DLD1 (cell line): ENCODE measurements around the gene ANKRD6.

Source experiments
- in situ Hi-C: cut with HindIII; loops from 2 replicates; pipeline ENCODE4 v1.10.0; 2017; ENCODE audit warnings: low sequenced_read_pairs

Gene ANKRD6

GRCh38 chr6:89412071-89413005 is 20.6 kb upstream of the ANKRD6 start, which contains the start of gene RRAGD:
TSS of gene RRAGD (minus strand) at chr6:89412273. CDS start at chr6:89411993, 280 bp downstream.
- in situ Hi-C loops = no loop called here

- in situ Hi-C loops = no loop called here
Observed at GRCh38 chr6:89413006-89413400, 19.9 kb upstream of the ANKRD6 start.

- in situ Hi-C loops = no loop called here
Observed at GRCh38 chr6:89414215-89414614, 18.7 kb upstream of the ANKRD6 start.

GRCh38 chr6:89415185-89415584 is 17.8 kb upstream of the ANKRD6 start:
- in situ Hi-C loops = no loop called here

GRCh38 chr6:89416796-89417195 is 16.2 kb upstream of the ANKRD6 start:
- in situ Hi-C loops = no loop called here

- in situ Hi-C loops = loop anchor here (10.0 kb wide), 1 partner anchor 54 kb away; no protein-coding TSS in a partner anchor
Observed at GRCh38 chr6:89430201-89430962, 2.6 kb upstream of the ANKRD6 start.

- in situ Hi-C loops = loop anchor here (10.0 kb wide), 1 partner anchor 51 kb away; no protein-coding TSS in a partner anchor
Observed at GRCh38 chr6:89433252-89434149, 549 bp downstream of the ANKRD6 start.

GRCh38 chr6:89434150-89434499 is 1.2 kb downstream of the ANKRD6 start:
- in situ Hi-C loops = loop anchor here (10.0 kb wide), 1 partner anchor 51 kb away; no protein-coding TSS in a partner anchor

- in situ Hi-C loops = loop anchor here (10.0 kb wide), 1 partner anchor 50 kb away; no protein-coding TSS in a partner anchor
Observed at GRCh38 chr6:89434954-89435353, 2.0 kb downstream of the ANKRD6 start.

GRCh38 chr6:89436226-89436625 is 3.3 kb downstream of the ANKRD6 start:
- in situ Hi-C loops = loop anchor here (10.0 kb wide), 1 partner anchor 49 kb away; no protein-coding TSS in a partner anchor

GRCh38 chr6:89438248-89438647 is 5.3 kb downstream of the ANKRD6 start:
- in situ Hi-C loops = loop anchor here (10.0 kb wide), 1 partner anchor 47 kb away; no protein-coding TSS in a partner anchor

GRCh38 chr6:89439014-89439413 is 6.1 kb downstream of the ANKRD6 start:
- in situ Hi-C loops = loop anchor here (10.0 kb wide), 1 partner anchor 46 kb away; no protein-coding TSS in a partner anchor

- in situ Hi-C loops = no loop called here
Observed at GRCh38 chr6:89440200-89440599, 7.2 kb downstream of the ANKRD6 start.

GRCh38 chr6:89443658-89444057 is 10.7 kb downstream of the ANKRD6 start:
- in situ Hi-C loops = no loop called here

- in situ Hi-C loops = no loop called here
Observed at GRCh38 chr6:89449193-89449592, 16.2 kb downstream of the ANKRD6 start.

GRCh38 chr6:89452281-89452680 is 19.3 kb downstream of the ANKRD6 start:
- in situ Hi-C loops = no loop called here

GRCh38 chr6:89454300-89454699 is 21.3 kb downstream of the ANKRD6 start:
- in situ Hi-C loops = no loop called here

- in situ Hi-C loops = no loop called here
Observed at GRCh38 chr6:89458704-89459103, 25.8 kb downstream of the ANKRD6 start.

- in situ Hi-C loops = no loop called here
Observed at GRCh38 chr6:89459501-89459900, 26.5 kb downstream of the ANKRD6 start.

GRCh38 chr6:89460713-89461112 is 27.8 kb downstream of the ANKRD6 start:
- in situ Hi-C loops = no loop called here
